Thyroid gland (tissue), 4 donors: ENCODE data around the gene SCD5.

Experiments
- CTCF ChIP-seq, 6 experiments: fragments of 200-600 bp in 3 of 6; fragments of 450-650 bp in 3 of 6; sonication (generic) in 3 of 6; IDR thresholded peaks; one replicate each; pipeline ENCODE4 v1.5.1; 2016 to 2019; ENCODE audit warnings: antibody characterized with exemption in 6 of 6, mild to moderate bottlenecking in 2 of 6, inconsistent platforms in 1 of 6, moderate library complexity in 1 of 6
- POLR2A ChIP-seq, 2 donors: fragments of 450-650 bp; IDR thresholded peaks; one replicate each; pipeline ENCODE4 v1.6.1; 2017; ENCODE audit warnings: antibody characterized with exemption in 2 of 2, mild to moderate bottlenecking in 2 of 2, moderate library complexity in 1 of 2

- TF ChIP-seq CTCF (IDR thresholded peaks at IDR 0.05) (no peak), POLR2A (IDR thresholded peaks at IDR 0.05) (no peak)
These were observed 177.3 kb downstream of the SCD5 start for GRCh38 chr4:82621251-82621650.
